ENCODE results near the gene SLC35F3.

Gene SLC35F3

GRCh38 chr1:234272656-234273312, 368.3 kb downstream of the SLC35F3 start:
- no peak for DNase-seq (ENCODE audit: extremely low read depth, low read depth)

DNA sequence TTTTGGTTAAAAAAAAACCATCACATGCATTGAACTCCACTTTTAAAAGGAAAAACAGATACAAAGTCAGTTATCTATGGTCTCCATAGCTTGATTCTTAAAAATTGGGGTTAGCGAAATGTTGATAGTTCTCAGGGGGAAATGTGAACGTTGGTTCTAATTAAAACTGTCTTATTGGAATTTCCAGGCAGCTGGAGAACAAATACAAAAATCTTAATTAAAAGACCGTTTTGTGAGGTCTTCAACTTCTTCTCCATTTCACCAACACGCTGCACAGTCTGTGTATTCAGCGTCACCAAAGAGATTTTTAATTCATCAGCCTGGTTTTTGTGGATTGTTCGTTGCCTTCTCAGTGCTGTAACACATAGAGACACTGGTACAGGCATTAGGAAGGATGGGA, 369.5 kb downstream of the SLC35F3 start:
- TF ChIP-seq, protein P1, sequence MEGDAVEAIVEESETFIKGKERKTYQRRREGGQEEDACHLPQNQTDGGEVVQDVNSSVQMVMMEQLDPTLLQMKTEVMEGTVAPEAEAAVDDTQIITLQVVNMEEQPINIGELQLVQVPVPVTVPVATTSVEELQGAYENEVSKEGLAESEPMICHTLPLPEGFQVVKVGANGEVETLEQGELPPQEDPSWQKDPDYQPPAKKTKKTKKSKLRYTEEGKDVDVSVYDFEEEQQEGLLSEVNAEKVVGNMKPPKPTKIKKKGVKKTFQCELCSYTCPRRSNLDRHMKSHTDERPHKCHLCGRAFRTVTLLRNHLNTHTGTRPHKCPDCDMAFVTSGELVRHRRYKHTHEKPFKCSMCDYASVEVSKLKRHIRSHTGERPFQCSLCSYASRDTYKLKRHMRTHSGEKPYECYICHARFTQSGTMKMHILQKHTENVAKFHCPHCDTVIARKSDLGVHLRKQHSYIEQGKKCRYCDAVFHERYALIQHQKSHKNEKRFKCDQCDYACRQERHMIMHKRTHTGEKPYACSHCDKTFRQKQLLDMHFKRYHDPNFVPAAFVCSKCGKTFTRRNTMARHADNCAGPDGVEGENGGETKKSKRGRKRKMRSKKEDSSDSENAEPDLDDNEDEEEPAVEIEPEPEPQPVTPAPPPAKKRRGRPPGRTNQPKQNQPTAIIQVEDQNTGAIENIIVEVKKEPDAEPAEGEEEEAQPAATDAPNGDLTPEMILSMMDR (IDR thresholded peaks at IDR 0.05; ENCODE audit: low read depth, low read length, missing control alignments) = no peak
- no peak overlapping the region for H3K4me3 ChIP-seq (replicated peaks; ENCODE audit: low read depth, low read length)
- no peak for DNase-seq (ENCODE audit: extremely low read depth, low read depth)

More at GRCh38 chr1:234272656-234273312, 368.3 kb downstream of the SLC35F3 start:
- H3K4me3 ChIP-seq (replicated peaks; ENCODE audit: low read depth, low read length) = no peak overlapping the region
- TF ChIP-seq, protein P1 (IDR thresholded peaks at IDR 0.05; ENCODE audit: low read depth, low read length, missing control alignments) = no peak

GRCh38 chr1:234276151-234276788, 371.8 kb downstream of the SLC35F3 start:
- no peak for DNase-seq (ENCODE audit: extremely low read depth, low read depth)
- TF ChIP-seq, protein P1 (IDR thresholded peaks at IDR 0.05; ENCODE audit: low read depth, low read length, missing control alignments) = no peak
- H3K4me3 ChIP-seq (replicated peaks; ENCODE audit: low read depth, low read length) = no peak overlapping the region

DNA sequence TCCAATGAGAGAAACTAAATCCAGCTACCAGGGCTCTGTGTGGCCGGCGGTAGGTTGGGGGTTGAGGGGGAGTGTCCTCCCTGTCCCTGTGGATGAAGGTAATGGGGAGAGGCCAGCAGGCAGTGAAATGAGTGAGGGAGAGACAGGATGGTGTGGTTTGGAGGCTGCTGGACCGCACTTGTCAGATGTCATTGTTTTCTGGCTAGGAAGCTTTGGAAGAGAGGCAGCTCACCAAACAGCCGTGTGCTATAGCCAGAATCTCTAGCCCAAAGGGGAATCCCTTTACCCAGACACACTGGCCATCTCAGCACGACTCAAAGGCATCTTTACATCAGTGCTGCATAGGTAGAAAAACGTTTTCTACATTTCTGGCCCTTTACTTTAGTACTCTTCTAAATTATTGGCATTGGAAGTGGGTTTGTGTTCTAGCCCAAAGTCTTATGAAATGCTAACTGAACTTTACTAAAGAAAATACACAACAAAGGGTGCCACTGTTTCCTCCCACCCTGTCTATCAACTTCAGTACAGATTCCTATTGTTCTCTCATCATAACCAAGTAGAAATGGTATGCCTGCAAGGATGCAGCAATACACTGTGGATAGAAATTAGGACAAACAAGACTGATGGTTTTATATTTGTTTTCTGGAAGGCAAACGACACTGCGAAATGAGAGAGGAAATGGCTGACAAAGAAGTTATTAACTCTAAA, 372.8 kb downstream of the SLC35F3 start:
- no peak overlapping the region for H3K4me3 ChIP-seq (replicated peaks; ENCODE audit: low read depth, low read length)
- DNase-seq (ENCODE audit: extremely low read depth, low read depth) = no peak
- TF ChIP-seq, protein P1 (IDR thresholded peaks at IDR 0.05; ENCODE audit: low read depth, low read length, missing control alignments) = no peak

DNA sequence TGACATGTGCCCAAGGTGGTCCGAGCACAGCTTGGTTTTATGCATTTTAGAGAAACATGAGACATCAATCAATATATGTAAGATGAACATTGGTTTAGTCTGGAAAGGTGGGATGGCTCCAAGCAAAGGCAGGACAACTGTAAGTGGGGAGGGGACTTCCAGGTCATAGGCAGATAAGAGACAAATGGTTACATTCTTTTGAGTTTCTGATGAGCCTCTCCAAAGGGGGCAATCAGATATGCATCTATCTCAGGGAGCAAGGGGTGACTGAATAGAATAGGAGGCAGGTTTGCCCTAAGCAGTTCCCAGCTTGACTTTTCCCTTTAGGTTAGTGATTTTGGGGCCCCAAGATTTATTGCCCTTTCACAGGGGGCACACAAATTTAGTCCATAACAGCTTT, 374.5 kb downstream of the SLC35F3 start:
- TF ChIP-seq, protein P1 (IDR thresholded peaks at IDR 0.05; ENCODE audit: low read depth, low read length, missing control alignments) = no peak
- H3K4me3 ChIP-seq (replicated peaks; ENCODE audit: low read depth, low read length) = no peak overlapping the region
- no peak for DNase-seq (ENCODE audit: extremely low read depth, low read depth)

DNA sequence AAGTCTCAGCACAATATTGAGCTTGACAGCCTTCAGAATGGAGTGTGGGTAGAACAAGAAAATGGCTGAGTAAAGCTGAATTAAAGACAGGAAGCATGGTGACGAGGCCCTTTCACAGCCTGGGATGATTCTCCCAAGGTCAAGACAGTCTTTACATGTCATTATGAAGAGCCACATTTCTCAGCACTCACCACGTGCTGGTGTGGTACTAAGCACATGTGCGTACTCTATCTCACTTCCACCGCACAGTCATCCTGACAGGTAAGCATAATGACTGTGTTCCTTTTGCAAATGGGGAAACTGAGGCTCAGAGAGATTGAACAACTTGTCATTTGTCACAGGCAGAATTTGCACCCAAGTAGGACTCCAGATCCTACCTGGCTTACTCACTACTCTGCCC, 376.0 kb downstream of the SLC35F3 start:
- H3K4me3 ChIP-seq (replicated peaks; ENCODE audit: low read depth, low read length) = no peak overlapping the region
- no peak for DNase-seq (ENCODE audit: extremely low read depth, low read depth)
- TF ChIP-seq, protein P1 (IDR thresholded peaks at IDR 0.05; ENCODE audit: low read depth, low read length, missing control alignments) = no peak

Data from HFF-Myc (cell line).